Adipose tissue (tissue), 3 donors: ENCODE results near the gene NTN1. TPM values are rescaled to one million over a fixed set of nuclear protein-coding genes. Genes with fewer than 3 reads are reported as not detected.
"Not testable (repeated sequence)": the region's sequence is repeated elsewhere in the genome, so short reads cannot be mapped to it uniquely, and the experiment has no call there.

Experiments used
- H3K27ac ChIP-seq: one replicate; pipeline ENCODE4 v1.5.1; 2013; ENCODE audit warnings: low read depth, low read length
- WGBS, 3 donors: extraction: QIAGEN DNeasy Blood & Tissue Kit; methylation state at CpG; one replicate each; pipeline ENCODE4 v1.1.7; 2013; 5-methylcytosine and 5-hydroxymethylcytosine counted together
- polyA plus RNA-seq, 3 donors: library from polyadenylated mRNA; stranded (reverse); fragments of 200-250 nt; gene quantifications; one replicate each; pipeline ENCODE4 v1.2.3, GENCODE V29; 2013
- donor health status: healthy with polysubstance abuse.
- donor health status: Bipolar disorder and iron deficiency.
- donor health status: healthy.

The NTN1 gene
- polyA plus RNA-seq, 3 donors, result 1.6 to 3.7 (median 2.0) TPM

GRCh38 chr17:9064311-9064834 lies 43.1 kb downstream of the NTN1 start:
- 83 to 87% (median 86%) methylated on average over 6 of the region's 6 CpGs for WGBS, 3 donors
- H3K27ac ChIP-seq, result no peak overlapping the region

DNA sequence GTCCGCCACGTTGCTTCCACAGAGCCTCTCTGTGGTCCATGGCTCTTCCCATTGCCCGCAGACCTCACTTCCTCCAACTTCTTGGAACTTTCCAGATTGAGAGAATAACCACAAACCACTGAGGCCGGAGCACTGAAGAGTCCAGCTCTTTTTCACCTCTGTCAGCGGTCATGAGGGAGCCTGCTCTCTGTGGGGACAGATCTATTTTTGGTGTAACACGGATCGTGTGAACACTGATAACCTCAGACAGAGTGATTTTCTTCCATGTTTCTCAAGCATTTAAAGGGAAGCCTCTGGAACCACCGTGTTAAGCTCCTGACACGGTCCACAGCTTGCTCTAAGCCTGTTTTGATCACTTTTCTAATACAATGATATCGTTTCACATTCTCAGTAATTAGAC lies 49.7 kb downstream of the NTN1 start:
- no peak overlapping the region for H3K27ac ChIP-seq
- 79 to 83% (median 82%) methylated on average over 10 of the region's 10 CpGs for WGBS, 3 donors

- WGBS, 3 donors, result 44 to 53% (median 47%) methylated on average over 12 of the region's 12 CpGs
- H3K27ac ChIP-seq, result no peak overlapping the region
Measured at GRCh38 chr17:9071811-9072498, 50.6 kb downstream of the NTN1 start.

GRCh38 chr17:9072696-9073339 lies 51.5 kb downstream of the NTN1 start:
- WGBS, 3 donors, result 42 to 45% (median 43%) methylated on average over 17 of the region's 17 CpGs

DNA sequence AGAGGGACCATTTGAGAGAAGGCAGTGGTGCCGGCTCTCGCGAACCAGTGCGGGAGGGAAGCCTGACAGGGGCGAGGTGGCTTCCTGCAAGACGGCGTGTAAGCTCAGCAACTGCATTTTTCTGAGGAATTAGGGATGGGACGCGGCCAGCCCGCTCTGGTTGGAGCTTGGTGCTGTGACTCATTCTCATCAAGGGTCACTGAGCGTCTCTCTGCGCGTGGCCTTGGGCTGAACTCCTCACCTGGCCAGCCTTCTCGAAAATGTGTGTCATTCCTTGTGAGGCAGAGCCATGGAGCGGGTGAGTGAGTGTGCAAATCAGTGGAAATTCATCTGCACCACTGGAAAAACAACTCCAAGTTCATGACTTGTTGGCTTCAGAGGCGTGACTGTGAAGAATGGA lies 52.8 kb downstream of the NTN1 start:
- no peak overlapping the region for H3K27ac ChIP-seq
- 93 to 96% (median 94%) methylated on average over 16 of the region's 16 CpGs for WGBS, 3 donors

More at GRCh38 chr17:9072696-9073339, 51.5 kb downstream of the NTN1 start:
- no peak overlapping the region for H3K27ac ChIP-seq

DNA sequence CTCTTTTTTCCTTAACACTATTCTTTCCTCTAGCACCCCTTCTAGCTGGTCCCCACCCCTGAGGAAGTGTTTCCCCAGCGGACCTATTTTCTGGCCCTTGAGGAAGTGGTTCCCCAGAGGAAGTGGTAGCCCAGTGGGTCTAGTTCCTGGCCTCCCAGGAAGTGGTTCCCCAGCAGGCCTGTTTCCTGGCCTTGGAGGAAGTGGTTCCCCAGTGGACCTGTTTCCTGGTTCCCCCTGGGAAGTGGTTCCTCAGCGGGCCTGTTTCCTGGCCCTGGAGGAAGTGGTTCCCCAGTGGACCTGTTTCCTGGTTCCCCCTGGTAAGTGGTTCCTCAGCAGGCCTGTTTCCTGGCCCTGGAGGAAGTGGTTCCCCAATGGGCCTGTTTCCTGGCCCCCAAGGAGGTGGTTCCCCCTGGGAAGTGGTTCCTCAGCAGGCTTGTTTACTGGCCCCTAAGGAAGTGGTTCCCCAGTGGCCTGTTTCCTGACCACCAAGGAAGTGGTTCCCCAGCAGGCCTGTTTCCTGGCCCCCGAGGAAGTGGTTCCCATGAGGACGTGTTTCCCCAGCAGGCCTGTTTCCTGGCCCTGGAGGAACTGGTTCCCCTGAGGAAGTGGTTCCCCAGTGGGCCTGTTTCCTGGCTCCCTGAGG lies 58.3 kb downstream of the NTN1 start:
- H3K27ac ChIP-seq, result no peak overlapping the region
- WGBS, 3 donors, result 42 to 85% (median 51%) methylated on average over 4 of the region's 4 CpGs

- 79 to 85% (median 83%) methylated on average over 7 of the region's 7 CpGs for WGBS, 3 donors
Measured at GRCh38 chr17:9080296-9080914, 59.1 kb downstream of the NTN1 start.

DNA sequence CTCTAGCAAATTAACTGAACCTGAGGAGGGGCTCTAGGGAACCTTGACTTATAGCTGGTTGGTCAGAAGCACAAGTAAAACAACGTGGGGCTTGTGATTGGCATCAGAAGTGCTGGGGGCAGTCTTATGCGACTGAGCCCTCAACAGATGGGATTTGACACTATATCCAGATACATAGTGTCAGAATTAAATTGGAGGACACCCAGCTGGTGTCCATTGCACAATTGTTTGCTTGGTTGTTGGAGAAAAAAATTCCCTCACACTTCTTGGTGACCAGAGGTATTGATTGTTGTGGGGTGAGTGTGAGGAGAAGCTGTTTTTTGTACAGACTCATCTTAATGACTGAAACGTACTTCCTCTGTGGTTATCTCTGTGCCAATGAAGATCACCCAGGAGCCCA lies 59.7 kb downstream of the NTN1 start:
- H3K27ac ChIP-seq, result no peak overlapping the region
- 51 to 66% (median 66%) methylated on average over 3 of the region's 3 CpGs for WGBS, 3 donors

More at GRCh38 chr17:9080296-9080914, 59.1 kb downstream of the NTN1 start:
- H3K27ac ChIP-seq, result no peak overlapping the region

DNA sequence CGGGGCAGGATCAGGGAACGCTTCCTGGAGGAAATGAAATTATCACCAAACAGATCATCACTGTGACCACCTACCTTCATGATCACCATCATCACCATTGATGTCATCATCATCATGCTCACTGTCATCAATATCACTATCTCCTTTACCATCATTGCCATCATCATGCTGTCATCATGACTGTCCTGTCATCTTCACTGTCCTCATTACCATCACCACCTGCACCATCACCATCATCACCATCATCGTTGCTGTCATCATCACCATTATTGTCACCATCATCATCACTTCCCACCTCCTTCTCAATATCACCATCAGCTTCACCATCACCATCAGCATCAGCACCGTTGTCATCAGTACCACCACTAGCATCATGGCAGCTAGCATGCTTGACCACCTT lies 65.3 kb downstream of the NTN1 start:
- H3K27ac ChIP-seq, result no peak overlapping the region
- 92 to 94% (median 92%) methylated on average over 4 of the region's 4 CpGs for WGBS, 3 donors

- no peak overlapping the region for H3K27ac ChIP-seq
- WGBS, 3 donors, result 78 to 90% (median 84%) methylated on average over 9 of the region's 9 CpGs
Measured at GRCh38 chr17:9087921-9088320, 66.6 kb downstream of the NTN1 start.

DNA sequence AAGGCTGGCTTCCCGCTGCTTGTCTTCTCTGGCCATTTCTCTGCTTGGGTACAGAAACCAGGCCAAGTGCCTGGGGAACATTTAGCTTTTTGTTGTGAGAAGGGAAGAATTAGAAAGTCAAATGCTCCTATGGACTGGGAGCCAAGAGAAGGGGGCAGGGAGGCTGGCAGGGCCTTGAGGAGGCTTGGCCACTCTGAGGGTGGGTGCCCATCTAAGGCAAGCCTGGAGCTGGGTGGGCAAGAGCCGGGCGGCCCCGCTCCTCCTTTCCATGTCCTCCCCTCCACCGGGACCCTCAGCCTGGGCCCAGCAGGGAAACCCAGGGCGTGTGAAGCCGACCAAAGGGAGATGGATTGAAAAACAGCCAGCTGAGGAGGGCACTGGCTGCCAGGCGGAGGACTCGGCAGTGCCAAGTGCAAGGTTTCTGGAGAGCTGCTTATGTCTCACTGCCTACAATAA lies 69.4 kb downstream of the NTN1 start:
- 66 to 79% (median 69%) methylated on average over 9 of the region's 9 CpGs for WGBS, 3 donors
- H3K27ac ChIP-seq, result no peak overlapping the region

GRCh38 chr17:9094193-9094592 lies 72.9 kb downstream of the NTN1 start:
- no peak overlapping the region for H3K27ac ChIP-seq
- 88 to 100% (median 89%) methylated on average over 1 of the region's 1 CpG for WGBS, 3 donors

- no peak overlapping the region for H3K27ac ChIP-seq
- 55 to 64% (median 58%) methylated on average over 2 of the region's 2 CpGs for WGBS, 3 donors
Measured at GRCh38 chr17:9095390-9095789, 74.1 kb downstream of the NTN1 start.

DNA sequence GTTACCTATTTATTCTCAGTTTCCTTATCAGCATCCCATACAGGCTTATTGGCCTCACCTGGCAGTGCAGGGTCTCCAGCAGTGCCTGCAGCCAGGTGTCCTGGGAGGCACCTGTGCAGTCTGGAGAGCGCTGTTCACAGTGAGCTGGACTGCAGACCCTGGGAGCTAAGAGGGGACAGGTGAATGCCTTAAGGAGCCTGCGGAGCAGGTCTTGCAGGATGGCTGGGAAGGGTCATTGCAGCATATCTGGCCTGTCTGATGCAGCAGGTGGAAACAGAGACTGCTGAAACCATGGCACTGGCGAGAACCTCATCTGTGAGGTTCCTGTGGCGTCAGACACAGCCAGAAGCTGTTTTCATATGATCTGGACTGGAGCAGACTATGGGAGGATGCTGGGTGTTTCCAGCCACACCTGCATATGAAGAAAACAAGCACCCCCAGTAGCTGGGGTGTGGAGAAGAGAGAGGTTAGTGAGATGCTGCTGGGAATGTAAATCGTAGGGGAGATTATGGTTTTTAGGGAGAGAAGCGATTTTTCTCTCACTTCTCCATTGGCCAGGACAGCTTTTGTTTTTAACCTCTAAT lies 77.0 kb downstream of the NTN1 start:
- H3K27ac ChIP-seq, result no peak overlapping the region
- 73 to 85% (median 84%) methylated on average over 6 of the region's 6 CpGs for WGBS, 3 donors

DNA sequence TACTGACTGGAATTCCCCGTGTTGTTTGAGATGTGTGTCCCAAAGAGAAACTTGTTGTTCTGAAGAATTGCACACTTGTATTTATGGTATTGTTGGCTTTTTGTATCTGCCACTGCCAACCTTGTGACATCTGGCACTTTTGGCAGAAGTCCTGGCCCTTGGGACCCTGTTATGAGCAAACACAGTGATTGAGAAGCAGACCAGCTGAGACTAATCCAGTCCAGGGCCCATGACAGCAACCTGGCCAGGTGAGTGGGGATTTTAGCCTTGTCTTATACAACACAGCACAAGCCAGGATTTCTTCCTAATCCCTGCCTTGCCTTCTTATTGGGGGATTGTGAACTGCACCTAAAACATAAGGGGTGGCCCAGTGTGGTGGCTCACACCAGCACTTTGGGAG lies 80.0 kb downstream of the NTN1 start:
- 35 to 89% (median 74%) methylated on average over 1 of the region's 1 CpG for WGBS, 3 donors
- H3K27ac ChIP-seq, result no peak overlapping the region

- not testable (repeated sequence) for H3K27ac ChIP-seq
- 81 to 91% (median 91%) methylated on average over 3 of the region's 3 CpGs for WGBS, 3 donors
Measured at GRCh38 chr17:9103193-9103592, 81.9 kb downstream of the NTN1 start.

GRCh38 chr17:9104370-9105041 lies 83.2 kb downstream of the NTN1 start:
- no peak overlapping the region for H3K27ac ChIP-seq

More at GRCh38 chr17:9104370-9105041, 83.2 kb downstream of the NTN1 start:
- 73 to 82% (median 80%) methylated on average over 18 of the region's 18 CpGs for WGBS, 3 donors
